HG03565 (cell line): ENCODE measurements around the gene C1QTNF9.
"Not testable (repeated sequence)": the region's sequence is repeated elsewhere in the genome, so short reads cannot be mapped to it uniquely, and the experiment has no call there.

Experiments
- ATAC-seq: cut with Tn5 transposase; IDR thresholded peaks from one replicate; pipeline ENCODE4 v1.9.1; 2021; ENCODE audit warnings: mild to moderate bottlenecking, moderate library complexity; ENCODE audit not compliant: unreplicated experiment

Gene C1QTNF9

GRCh38 chr13:24281188-24282008 is 28.0 kb upstream of the C1QTNF9 start:
- ATAC-seq, result no peak

GRCh38 chr13:24282256-24282655 is 27.1 kb upstream of the C1QTNF9 start:
- ATAC-seq, result no peak

- no peak for ATAC-seq
Measured at GRCh38 chr13:24284889-24285565, 24.4 kb upstream of the C1QTNF9 start.

- ATAC-seq, result no peak
Measured at GRCh38 chr13:24286624-24287023, 22.8 kb upstream of the C1QTNF9 start.

- no peak for ATAC-seq
Measured at GRCh38 chr13:24287748-24288287, 21.6 kb upstream of the C1QTNF9 start.

GRCh38 chr13:24288870-24289269 is 20.5 kb upstream of the C1QTNF9 start:
- no peak for ATAC-seq

GRCh38 chr13:24290280-24290932 is 19.0 kb upstream of the C1QTNF9 start:
- no peak for ATAC-seq

- no peak for ATAC-seq
Measured at GRCh38 chr13:24292481-24292880, 16.9 kb upstream of the C1QTNF9 start.

- no peak for ATAC-seq
Measured at GRCh38 chr13:24293746-24294145, 15.6 kb upstream of the C1QTNF9 start.

GRCh38 chr13:24299488-24300114 is 9.8 kb upstream of the C1QTNF9 start:
- ATAC-seq, result no peak

GRCh38 chr13:24301434-24301833 is 7.9 kb upstream of the C1QTNF9 start:
- ATAC-seq, result no peak

GRCh38 chr13:24301911-24302310 is 7.5 kb upstream of the C1QTNF9 start:
- no peak for ATAC-seq

- ATAC-seq, result no peak
Measured at GRCh38 chr13:24304620-24305019, 4.8 kb upstream of the C1QTNF9 start.

GRCh38 chr13:24306632-24307031 is 2.7 kb upstream of the C1QTNF9 start:
- ATAC-seq, result no peak

- no peak for ATAC-seq
Measured at GRCh38 chr13:24307211-24308067, 1.9 kb upstream of the C1QTNF9 start.

- ATAC-seq, result no peak
Measured at GRCh38 chr13:24308068-24308445, 1.3 kb upstream of the C1QTNF9 start.

GRCh38 chr13:24308488-24309020 is 826 bp upstream of the C1QTNF9 start:
- no peak for ATAC-seq

GRCh38 chr13:24313439-24313838 is 4.1 kb downstream of the C1QTNF9 start:
- no peak for ATAC-seq

- ATAC-seq, result not testable (repeated sequence)
Measured at GRCh38 chr13:24317835-24318234, 8.5 kb downstream of the C1QTNF9 start.

GRCh38 chr13:24318878-24319277 is 9.5 kb downstream of the C1QTNF9 start:
- not testable (repeated sequence) for ATAC-seq
